ENCODE measurements around the gene SSC5D.

DNA sequence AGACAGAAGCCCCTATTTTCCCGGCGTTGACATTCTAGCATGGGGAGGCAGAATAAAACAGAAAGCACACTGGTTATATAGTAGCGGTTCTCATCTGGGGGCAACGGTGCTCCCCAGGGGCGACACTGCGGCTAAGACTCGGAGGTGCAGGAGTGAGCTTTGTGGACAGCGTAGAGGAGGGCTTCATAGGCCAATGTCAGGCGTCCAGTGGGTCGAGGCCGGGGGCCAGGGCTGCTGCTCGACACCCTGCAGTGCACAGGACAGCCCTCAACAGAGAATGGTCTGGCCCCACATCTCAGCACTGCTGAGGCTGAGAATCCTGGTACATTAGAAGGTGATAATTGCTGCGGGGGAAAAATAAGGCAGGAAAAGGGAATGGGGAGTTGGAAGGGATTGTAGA is 10.3 kb upstream of the SSC5D start:
- no peak for TF ChIP-seq YY1 (IDR thresholded peaks at IDR 0.05; ENCODE audit: low read depth)
- TF ChIP-seq, protein P1, sequence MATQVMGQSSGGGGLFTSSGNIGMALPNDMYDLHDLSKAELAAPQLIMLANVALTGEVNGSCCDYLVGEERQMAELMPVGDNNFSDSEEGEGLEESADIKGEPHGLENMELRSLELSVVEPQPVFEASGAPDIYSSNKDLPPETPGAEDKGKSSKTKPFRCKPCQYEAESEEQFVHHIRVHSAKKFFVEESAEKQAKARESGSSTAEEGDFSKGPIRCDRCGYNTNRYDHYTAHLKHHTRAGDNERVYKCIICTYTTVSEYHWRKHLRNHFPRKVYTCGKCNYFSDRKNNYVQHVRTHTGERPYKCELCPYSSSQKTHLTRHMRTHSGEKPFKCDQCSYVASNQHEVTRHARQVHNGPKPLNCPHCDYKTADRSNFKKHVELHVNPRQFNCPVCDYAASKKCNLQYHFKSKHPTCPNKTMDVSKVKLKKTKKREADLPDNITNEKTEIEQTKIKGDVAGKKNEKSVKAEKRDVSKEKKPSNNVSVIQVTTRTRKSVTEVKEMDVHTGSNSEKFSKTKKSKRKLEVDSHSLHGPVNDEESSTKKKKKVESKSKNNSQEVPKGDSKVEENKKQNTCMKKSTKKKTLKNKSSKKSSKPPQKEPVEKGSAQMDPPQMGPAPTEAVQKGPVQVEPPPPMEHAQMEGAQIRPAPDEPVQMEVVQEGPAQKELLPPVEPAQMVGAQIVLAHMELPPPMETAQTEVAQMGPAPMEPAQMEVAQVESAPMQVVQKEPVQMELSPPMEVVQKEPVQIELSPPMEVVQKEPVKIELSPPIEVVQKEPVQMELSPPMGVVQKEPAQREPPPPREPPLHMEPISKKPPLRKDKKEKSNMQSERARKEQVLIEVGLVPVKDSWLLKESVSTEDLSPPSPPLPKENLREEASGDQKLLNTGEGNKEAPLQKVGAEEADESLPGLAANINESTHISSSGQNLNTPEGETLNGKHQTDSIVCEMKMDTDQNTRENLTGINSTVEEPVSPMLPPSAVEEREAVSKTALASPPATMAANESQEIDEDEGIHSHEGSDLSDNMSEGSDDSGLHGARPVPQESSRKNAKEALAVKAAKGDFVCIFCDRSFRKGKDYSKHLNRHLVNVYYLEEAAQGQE (IDR thresholded peaks at IDR 0.05; ENCODE audit: low read depth) = no peak
- TF ChIP-seq RAD21 (IDR thresholded peaks at IDR 0.05; ENCODE audit: low read depth) = no peak
- no peak for TF ChIP-seq ZBTB7A (IDR thresholded peaks at IDR 0.05; ENCODE audit: low read depth)
- TF ChIP-seq TAF1 (IDR thresholded peaks at IDR 0.05; ENCODE audit: low read depth) = no peak
- TF ChIP-seq FOXM1 (IDR thresholded peaks at IDR 0.05; ENCODE audit: borderline replicate concordance, low read depth) = no peak
- TF ChIP-seq NFIC (IDR thresholded peaks at IDR 0.05) = no peak
- TF ChIP-seq TEAD4 (IDR thresholded peaks at IDR 0.05) = no peak
- TF ChIP-seq, protein P2, sequence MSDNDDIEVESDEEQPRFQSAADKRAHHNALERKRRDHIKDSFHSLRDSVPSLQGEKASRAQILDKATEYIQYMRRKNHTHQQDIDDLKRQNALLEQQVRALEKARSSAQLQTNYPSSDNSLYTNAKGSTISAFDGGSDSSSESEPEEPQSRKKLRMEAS (IDR thresholded peaks at IDR 0.05) = no peak
- no peak for TF ChIP-seq USF1 (IDR thresholded peaks at IDR 0.05)
- TF ChIP-seq CEBPB (IDR thresholded peaks at IDR 0.05) = no peak

All from Ishikawa (cell line).